ENCODE results near the gene FSTL4.

DNA sequence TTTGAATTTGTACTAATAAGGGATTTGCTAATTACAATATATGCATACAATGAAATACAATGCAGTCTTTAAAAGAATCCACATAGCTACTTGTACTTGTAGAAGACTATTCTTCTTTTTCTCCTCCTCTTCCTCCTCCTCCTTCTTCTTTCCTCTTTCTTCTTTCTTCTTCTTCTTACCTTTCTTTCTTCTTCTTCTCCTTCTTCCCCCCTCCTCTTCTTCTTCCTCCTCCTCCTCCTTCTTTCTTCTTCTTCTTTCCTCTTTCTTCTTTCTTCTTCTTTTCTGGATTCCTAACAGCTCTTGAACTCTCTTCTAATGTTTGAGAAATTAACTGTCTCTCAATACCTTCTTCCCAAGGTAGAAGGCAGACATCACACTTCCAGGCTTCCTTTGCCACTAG lies 29.3 kb upstream of the FSTL4 start:
- no peak for TF ChIP-seq SP4 (CRISPR knock-in tag; IDR thresholded peaks at IDR 0.05)
- no peak for TF ChIP-seq SMAD1 (CRISPR knock-in tag; IDR thresholded peaks at IDR 0.05; ENCODE audit: borderline replicate concordance, low read depth)
- TF ChIP-seq NFIC (IDR thresholded peaks at IDR 0.05; ENCODE audit: low read length), result no peak
- no peak for TF ChIP-seq CTCF (CRISPR knock-in tag; IDR thresholded peaks at IDR 0.05)
- no peak for TF ChIP-seq POLR2AphosphoS5 (IDR thresholded peaks at IDR 0.05; ENCODE audit: low read depth, low read length)
- no peak for TF ChIP-seq WIZ (CRISPR knock-in tag; IDR thresholded peaks at IDR 0.05)

Measured in HepG2 (cell line).